IPS-18a (cell line): Measurements from ENCODE around the gene WDR37.

Source experiments
- H3K27ac ChIP-seq: one replicate; pipeline ENCODE4 v1.5.1; 2013; ENCODE audit warnings: low read length
- H3K27me3 ChIP-seq: one replicate; pipeline ENCODE4 v1.6.1; 2013; ENCODE audit warnings: mild to moderate bottlenecking, low read length; ENCODE audit not compliant: control insufficient read depth, insufficient read depth
- H3K36me3 ChIP-seq: one replicate; pipeline ENCODE4 v1.6.1; 2013; ENCODE audit warnings: low read depth, low read length; ENCODE audit not compliant: control insufficient read depth
- H3K4me1 ChIP-seq: one replicate; pipeline ENCODE4 v1.6.1; 2013; ENCODE audit warnings: low read depth, low read length; ENCODE audit not compliant: control insufficient read depth
- H3K4me3 ChIP-seq: one replicate; pipeline ENCODE4 v1.5.1; 2013; ENCODE audit warnings: low read length
- H3K9ac ChIP-seq: one replicate; pipeline ENCODE4 v1.6.1; 2013; ENCODE audit warnings: mild to moderate bottlenecking, low read length, moderate library complexity
- H3K9me3 ChIP-seq: one replicate; pipeline ENCODE4 v1.6.1; 2013; ENCODE audit warnings: low read depth, low read length; ENCODE audit not compliant: control insufficient read depth

The WDR37 gene

GRCh38 chr10:1148855-1149605 is 92.8 kb downstream of the WDR37 start:
- no peaks in the 10 kb centered on the region for H3K4me1 ChIP-seq

GRCh38 chr10:1149793-1150637 is 93.8 kb downstream of the WDR37 start:
- no peaks in the 10 kb centered on the region for H3K27me3 ChIP-seq
- H3K9me3 ChIP-seq, result peaks cover 2% of the 10 kb centered on the region
- no peak overlapping the region for H3K9ac ChIP-seq
- H3K4me1 ChIP-seq, result no peaks in the 10 kb centered on the region
- H3K4me3 ChIP-seq, result no peak overlapping the region
- H3K36me3 ChIP-seq, result no peaks in the 10 kb centered on the region
- H3K27ac ChIP-seq, result no peak overlapping the region

More at GRCh38 chr10:1148855-1149605, 92.8 kb downstream of the WDR37 start:
- H3K27ac ChIP-seq, result no peak overlapping the region
- H3K9me3 ChIP-seq, result peaks cover 2% of the 10 kb centered on the region
- no peaks in the 10 kb centered on the region for H3K36me3 ChIP-seq
- H3K9ac ChIP-seq, result no peak overlapping the region
- H3K4me3 ChIP-seq, result no peak overlapping the region
- H3K27me3 ChIP-seq, result no peaks in the 10 kb centered on the region

- H3K4me1 ChIP-seq, result no peaks in the 10 kb centered on the region
- H3K9me3 ChIP-seq, result no peaks in the 10 kb centered on the region
- H3K27ac ChIP-seq, result no peak overlapping the region
- no peaks in the 10 kb centered on the region for H3K27me3 ChIP-seq
- H3K4me3 ChIP-seq, result no peak overlapping the region
- no peak overlapping the region for H3K9ac ChIP-seq
- H3K36me3 ChIP-seq, result no peaks in the 10 kb centered on the region
Observed at GRCh38 chr10:1150638-1150955, 94.4 kb downstream of the WDR37 start.

DNA sequence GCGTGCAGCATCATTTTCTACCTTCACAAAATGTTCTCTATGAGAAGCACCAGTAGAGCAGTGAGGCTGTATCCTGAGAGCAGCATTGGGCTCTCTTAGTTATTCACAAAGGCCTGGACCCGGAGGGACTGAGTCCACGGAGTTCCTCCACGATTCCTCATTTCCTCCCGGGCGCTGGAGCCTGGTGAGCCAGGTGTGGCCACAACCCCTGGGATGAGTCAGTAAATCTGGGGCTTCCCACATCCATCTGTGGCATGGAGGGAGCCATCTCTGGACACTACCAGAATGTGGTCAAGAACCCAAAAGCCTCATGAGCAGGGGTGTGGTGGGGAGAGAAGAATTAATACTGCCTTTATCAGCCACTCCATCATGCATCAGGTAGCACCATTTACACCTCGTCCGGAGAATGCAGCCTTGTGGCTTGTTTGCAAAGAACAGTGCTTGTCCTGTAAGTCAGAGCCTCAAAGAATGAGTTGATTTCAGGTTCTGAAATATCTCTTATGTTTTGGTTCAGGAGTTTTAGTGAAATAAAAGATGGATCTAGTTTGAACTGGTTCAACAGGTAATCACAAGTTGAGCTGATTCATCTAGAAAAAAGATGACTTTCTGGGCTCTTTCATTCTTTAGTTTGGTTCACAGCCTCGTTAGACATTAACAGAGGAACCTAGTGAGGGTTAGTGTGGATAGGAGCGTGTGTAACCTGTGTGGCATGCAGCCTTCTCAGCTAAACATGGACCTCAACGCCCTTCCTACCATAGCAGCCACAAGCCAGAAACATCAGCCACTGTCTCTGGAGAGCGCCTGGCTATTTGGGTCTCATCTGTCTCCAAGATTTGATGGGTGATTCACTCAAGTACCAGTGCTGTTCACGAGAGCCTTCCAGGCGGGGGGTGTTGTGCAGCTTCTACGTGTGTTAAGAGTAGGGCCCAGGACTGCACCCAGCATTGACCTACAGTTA is 95.2 kb downstream of the WDR37 start:
- Histone ChIP-seq H3K9me3 (no peaks in the 10 kb centered on the region), H3K27ac (no peak overlapping the region), H3K4me3 (no peak overlapping the region), H3K27me3 (no peaks in the 10 kb centered on the region), H3K9ac (no peak overlapping the region), H3K36me3 (no peaks in the 10 kb centered on the region), H3K4me1 (no peaks in the 10 kb centered on the region)

- H3K4me1 ChIP-seq, result no peaks in the 10 kb centered on the region
- H3K9ac ChIP-seq, result no peak overlapping the region
- no peaks in the 10 kb centered on the region for H3K27me3 ChIP-seq
Observed at GRCh38 chr10:1152386-1153250, 96.4 kb downstream of the WDR37 start.

GRCh38 chr10:1153251-1153763 is 97.1 kb downstream of the WDR37 start:
- no peaks in the 10 kb centered on the region for H3K27me3 ChIP-seq
- H3K4me1 ChIP-seq, result no peaks in the 10 kb centered on the region
- H3K9me3 ChIP-seq, result no peaks in the 10 kb centered on the region
- no peak overlapping the region for H3K9ac ChIP-seq
- no peak overlapping the region for H3K27ac ChIP-seq
- H3K36me3 ChIP-seq, result no peaks in the 10 kb centered on the region
- H3K4me3 ChIP-seq, result no peak overlapping the region

More at GRCh38 chr10:1152386-1153250, 96.4 kb downstream of the WDR37 start:
- no peaks in the 10 kb centered on the region for H3K36me3 ChIP-seq
- no peaks in the 10 kb centered on the region for H3K9me3 ChIP-seq
- H3K27ac ChIP-seq, result no peak overlapping the region
- no peak overlapping the region for H3K4me3 ChIP-seq

GRCh38 chr10:1153805-1154351 is 97.7 kb downstream of the WDR37 start:
- Histone ChIP-seq H3K4me1 (no peaks in the 10 kb centered on the region), H3K27ac (no peak overlapping the region), H3K36me3 (no peaks in the 10 kb centered on the region), H3K4me3 (no peak overlapping the region), H3K9ac (no peak overlapping the region), H3K27me3 (no peaks in the 10 kb centered on the region), H3K9me3 (no peaks in the 10 kb centered on the region)

DNA sequence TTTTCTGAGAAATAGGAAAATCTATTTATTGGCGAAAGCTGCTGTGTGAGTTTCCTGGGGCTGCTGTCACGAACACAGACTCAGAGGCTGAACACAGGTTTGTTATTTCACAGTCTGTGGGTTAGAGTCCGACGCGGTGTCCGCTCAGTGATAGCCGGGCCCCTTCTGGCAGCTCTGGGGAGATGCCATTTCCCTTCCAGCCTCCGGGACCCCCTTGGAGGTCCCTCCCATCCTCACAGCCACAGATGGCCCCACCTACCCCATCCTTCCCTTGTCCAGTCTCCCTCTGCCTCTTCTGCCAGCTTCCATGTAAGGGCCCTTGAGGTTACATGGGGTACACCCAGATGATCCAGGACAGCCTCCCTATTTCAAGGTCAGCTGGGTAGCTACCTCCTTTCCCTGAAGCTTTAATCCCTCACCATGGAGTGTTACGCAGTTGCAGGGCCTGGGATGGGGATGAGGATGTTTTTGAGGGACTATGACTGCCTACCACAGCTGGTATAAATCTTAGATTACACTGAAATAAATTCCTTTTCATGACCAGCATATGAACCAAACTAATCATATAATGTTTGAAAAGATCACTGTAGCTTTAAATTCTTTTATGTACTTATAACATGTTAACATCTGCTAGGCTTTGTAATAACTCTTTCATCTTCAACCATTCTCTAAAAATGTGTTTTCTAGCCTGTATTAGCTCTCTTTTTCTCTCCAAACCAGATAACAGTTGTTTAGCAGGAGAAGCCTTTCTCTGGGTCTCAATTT is 98.5 kb downstream of the WDR37 start:
- no peak overlapping the region for H3K27ac ChIP-seq

GRCh38 chr10:1155791-1156615 is 99.8 kb downstream of the WDR37 start:
- no peaks in the 10 kb centered on the region for H3K27me3 ChIP-seq
- no peak overlapping the region for H3K9ac ChIP-seq
- H3K27ac ChIP-seq, result no peak overlapping the region
- H3K4me1 ChIP-seq, result no peaks in the 10 kb centered on the region
- no peaks in the 10 kb centered on the region for H3K36me3 ChIP-seq
- H3K9me3 ChIP-seq, result no peaks in the 10 kb centered on the region
- H3K4me3 ChIP-seq, result no peak overlapping the region

More for the DNA sequence above, 98.5 kb downstream of the WDR37 start:
- no peaks in the 10 kb centered on the region for H3K4me1 ChIP-seq
- no peaks in the 10 kb centered on the region for H3K9me3 ChIP-seq
- no peak overlapping the region for H3K9ac ChIP-seq
- H3K36me3 ChIP-seq, result no peaks in the 10 kb centered on the region
- no peaks in the 10 kb centered on the region for H3K27me3 ChIP-seq
- no peak overlapping the region for H3K4me3 ChIP-seq
